Neural cell (in vitro differentiated cells): ENCODE results near the gene HIGD1C.
"Not testable (repeated sequence)": the region's sequence is repeated elsewhere in the genome, so short reads cannot be mapped to it uniquely, and the experiment has no call there.

Experiments used
- EP300 ChIP-seq: fragments of 450-650 bp; conservative IDR thresholded peaks from 2 replicates; pipeline ENCODE4 v1.6.1; 2014; ENCODE audit warnings: antibody characterized with exemption, mild to moderate bottlenecking, moderate library complexity; ENCODE audit not compliant: poor library complexity, severe bottlenecking
- EZH2 ChIP-seq: fragments of 200-600, 300-800 bp; shearing (Covaris generic), sonication (generic); IDR thresholded peaks from 2 replicates; pipeline ENCODE4 v1.6.1; 2014; ENCODE audit warnings: antibody characterized with exemption, low read length, borderline replicate concordance, mild to moderate bottlenecking; ENCODE audit not compliant: insufficient read depth, poor library complexity, severe bottlenecking
- MXI1 ChIP-seq: fragments of 450-650 bp; conservative IDR thresholded peaks from 2 replicates; pipeline ENCODE4 v1.6.1; 2014; ENCODE audit warnings: antibody characterized with exemption, mild to moderate bottlenecking; ENCODE audit not compliant: poor library complexity, severe bottlenecking
- POLR2AphosphoS5 ChIP-seq: IDR thresholded peaks from 2 replicates; pipeline ENCODE4 v1.6.1; 2012
- RAD21 ChIP-seq: fragments of 450-650 bp; conservative IDR thresholded peaks from 2 replicates; pipeline ENCODE4 v1.6.1; 2014; ENCODE audit warnings: antibody characterized with exemption, mild to moderate bottlenecking, moderate library complexity
- SMC3 ChIP-seq: fragments of 450-650 bp; conservative IDR thresholded peaks from 2 replicates; pipeline ENCODE4 v1.6.1; 2014; ENCODE audit warnings: antibody characterized with exemption, mild to moderate bottlenecking, moderate library complexity; ENCODE audit not compliant: poor library complexity
- TF ChIP-seq, protein P1 (sequence below): IDR thresholded peaks from 2 replicates; pipeline ENCODE4 v1.6.1; 2012; ENCODE audit warnings: borderline replicate concordance
- TF ChIP-seq, protein P2 (sequence below): fragments of 450-650 bp; IDR thresholded peaks from 2 replicates; pipeline ENCODE4 v1.5.1; 2014; ENCODE audit warnings: antibody characterized with exemption, mild to moderate bottlenecking, moderate library complexity; ENCODE audit not compliant: poor library complexity, severe bottlenecking

DNA sequence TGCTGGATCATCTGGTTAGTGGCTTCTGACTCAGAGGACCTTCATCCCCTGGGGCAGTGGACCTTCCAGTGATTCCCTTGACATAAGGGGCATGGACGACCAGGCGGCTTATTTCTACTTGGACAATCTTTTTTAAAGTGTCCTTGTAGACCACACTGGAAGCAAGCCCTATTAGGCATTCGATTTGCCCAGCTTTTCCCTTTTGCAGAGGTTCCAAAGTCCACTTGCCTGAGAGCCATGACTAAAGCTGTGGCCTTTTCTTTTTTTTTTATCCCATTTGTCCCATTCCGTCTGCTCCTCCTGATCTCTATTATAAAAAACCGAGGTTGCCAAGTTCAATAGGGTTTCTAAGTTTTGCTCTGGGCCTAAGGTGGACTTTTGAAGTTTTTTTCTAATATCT lies 43.9 kb upstream of the HIGD1C start:
- TF ChIP-seq, protein P1, sequence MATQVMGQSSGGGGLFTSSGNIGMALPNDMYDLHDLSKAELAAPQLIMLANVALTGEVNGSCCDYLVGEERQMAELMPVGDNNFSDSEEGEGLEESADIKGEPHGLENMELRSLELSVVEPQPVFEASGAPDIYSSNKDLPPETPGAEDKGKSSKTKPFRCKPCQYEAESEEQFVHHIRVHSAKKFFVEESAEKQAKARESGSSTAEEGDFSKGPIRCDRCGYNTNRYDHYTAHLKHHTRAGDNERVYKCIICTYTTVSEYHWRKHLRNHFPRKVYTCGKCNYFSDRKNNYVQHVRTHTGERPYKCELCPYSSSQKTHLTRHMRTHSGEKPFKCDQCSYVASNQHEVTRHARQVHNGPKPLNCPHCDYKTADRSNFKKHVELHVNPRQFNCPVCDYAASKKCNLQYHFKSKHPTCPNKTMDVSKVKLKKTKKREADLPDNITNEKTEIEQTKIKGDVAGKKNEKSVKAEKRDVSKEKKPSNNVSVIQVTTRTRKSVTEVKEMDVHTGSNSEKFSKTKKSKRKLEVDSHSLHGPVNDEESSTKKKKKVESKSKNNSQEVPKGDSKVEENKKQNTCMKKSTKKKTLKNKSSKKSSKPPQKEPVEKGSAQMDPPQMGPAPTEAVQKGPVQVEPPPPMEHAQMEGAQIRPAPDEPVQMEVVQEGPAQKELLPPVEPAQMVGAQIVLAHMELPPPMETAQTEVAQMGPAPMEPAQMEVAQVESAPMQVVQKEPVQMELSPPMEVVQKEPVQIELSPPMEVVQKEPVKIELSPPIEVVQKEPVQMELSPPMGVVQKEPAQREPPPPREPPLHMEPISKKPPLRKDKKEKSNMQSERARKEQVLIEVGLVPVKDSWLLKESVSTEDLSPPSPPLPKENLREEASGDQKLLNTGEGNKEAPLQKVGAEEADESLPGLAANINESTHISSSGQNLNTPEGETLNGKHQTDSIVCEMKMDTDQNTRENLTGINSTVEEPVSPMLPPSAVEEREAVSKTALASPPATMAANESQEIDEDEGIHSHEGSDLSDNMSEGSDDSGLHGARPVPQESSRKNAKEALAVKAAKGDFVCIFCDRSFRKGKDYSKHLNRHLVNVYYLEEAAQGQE, result not testable (repeated sequence)
- TF ChIP-seq, protein P2, sequence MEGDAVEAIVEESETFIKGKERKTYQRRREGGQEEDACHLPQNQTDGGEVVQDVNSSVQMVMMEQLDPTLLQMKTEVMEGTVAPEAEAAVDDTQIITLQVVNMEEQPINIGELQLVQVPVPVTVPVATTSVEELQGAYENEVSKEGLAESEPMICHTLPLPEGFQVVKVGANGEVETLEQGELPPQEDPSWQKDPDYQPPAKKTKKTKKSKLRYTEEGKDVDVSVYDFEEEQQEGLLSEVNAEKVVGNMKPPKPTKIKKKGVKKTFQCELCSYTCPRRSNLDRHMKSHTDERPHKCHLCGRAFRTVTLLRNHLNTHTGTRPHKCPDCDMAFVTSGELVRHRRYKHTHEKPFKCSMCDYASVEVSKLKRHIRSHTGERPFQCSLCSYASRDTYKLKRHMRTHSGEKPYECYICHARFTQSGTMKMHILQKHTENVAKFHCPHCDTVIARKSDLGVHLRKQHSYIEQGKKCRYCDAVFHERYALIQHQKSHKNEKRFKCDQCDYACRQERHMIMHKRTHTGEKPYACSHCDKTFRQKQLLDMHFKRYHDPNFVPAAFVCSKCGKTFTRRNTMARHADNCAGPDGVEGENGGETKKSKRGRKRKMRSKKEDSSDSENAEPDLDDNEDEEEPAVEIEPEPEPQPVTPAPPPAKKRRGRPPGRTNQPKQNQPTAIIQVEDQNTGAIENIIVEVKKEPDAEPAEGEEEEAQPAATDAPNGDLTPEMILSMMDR, result not testable (repeated sequence)
- not testable (repeated sequence) for TF ChIP-seq MXI1, EZH2, POLR2AphosphoS5, EP300, RAD21, SMC3
